ENCODE measurements around the gene TMEM192. TPM values are rescaled to one million over a fixed set of nuclear protein-coding genes. Genes with fewer than 3 reads are reported as not detected.
"Not testable (repeated sequence)": the region's sequence is repeated elsewhere in the genome, so short reads cannot be mapped to it uniquely, and the experiment has no call there.

Gene TMEM192
- total and polyA plus RNA-seq, 2 of the 8 experiments (the other 6 are each of a cell fraction or from before 2014, with no cell fraction given), result 7.3 to 10.9 TPM

DNA sequence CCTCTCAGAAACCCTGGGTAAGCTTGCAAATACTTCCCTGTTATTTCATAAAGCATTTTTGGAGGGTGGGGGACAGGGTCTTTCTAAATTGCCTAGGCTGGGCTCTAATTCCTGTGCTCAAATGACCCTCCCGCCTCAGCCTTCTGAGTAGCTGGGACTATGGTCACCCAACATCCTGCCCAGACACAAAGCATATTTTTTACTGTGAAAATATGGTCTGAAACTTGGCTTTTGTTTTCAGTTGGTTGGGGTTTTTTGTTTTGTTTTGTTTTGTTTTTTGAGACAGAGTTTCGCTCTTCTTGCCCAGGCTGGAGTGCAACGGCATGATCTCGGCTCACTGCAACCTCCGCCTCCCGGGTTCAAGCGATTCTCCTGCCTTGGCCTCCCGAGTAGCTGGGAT, 86.9 kb downstream of the TMEM192 start:
- H3K4ac ChIP-seq (replicated peaks; ENCODE audit: insufficient read length, low read depth, low read length); H2BK120ac ChIP-seq (replicated peaks; ENCODE audit: low read depth, low read length); H2AFZ ChIP-seq (ENCODE audit: low read length); H2BK15ac ChIP-seq (ENCODE audit: low read length); H3K4me2 ChIP-seq (ENCODE audit: insufficient read depth in 1 of 2, low read depth in 2 of 2, low read length in 2 of 2); H3K23ac ChIP-seq (ENCODE audit: insufficient read length); DNase-seq (ENCODE audit: low read depth in 1 of 2, low spot score in 2 of 2); H4K5ac ChIP-seq (ENCODE audit: insufficient read length, low read depth, low read length); H3K23me2 ChIP-seq (ENCODE audit: low read depth, low read length); H2AK5ac ChIP-seq (ENCODE audit: low read depth, low read length); H3K4me3 ChIP-seq (ENCODE audit: extremely low read depth in 1 of 4, insufficient read depth in 2 of 4, low read depth in 3 of 4, low read length in 4 of 4); H4K91ac ChIP-seq (replicated peaks; ENCODE audit: insufficient read length, low read length); H3K18ac ChIP-seq (ENCODE audit: extremely low read depth, low read length); H3K79me2 ChIP-seq (ENCODE audit: control insufficient read depth in 1 of 2, insufficient read depth in 2 of 2, low read length in 2 of 2); H3K14ac ChIP-seq (ENCODE audit: insufficient read length); H4K8ac ChIP-seq (ENCODE audit: extremely low read depth, insufficient read depth, low read length); H3K27me3 ChIP-seq (replicated peaks in 1 of 4; ENCODE audit: control insufficient read depth in 3 of 4, extremely low read depth in 1 of 4, insufficient read depth in 3 of 4, low read length in 3 of 4); H3K4me1 ChIP-seq (replicated peaks in 1 of 4; ENCODE audit: control insufficient read depth in 3 of 4, insufficient read depth in 4 of 4, low read length in 3 of 4); H2BK5ac ChIP-seq (ENCODE audit: low read depth, low read length); H3K56ac ChIP-seq (replicated peaks; ENCODE audit: insufficient read length, low read depth, low read length); H4K20me1 ChIP-seq (replicated peaks in 1 of 2; ENCODE audit: control insufficient read depth in 1 of 2, insufficient read depth in 2 of 2, low read length in 2 of 2); H2BK20ac ChIP-seq (ENCODE audit: low read length); H3K27ac ChIP-seq (ENCODE audit: low read depth, low read length); H3K36me3 ChIP-seq (ENCODE audit: control insufficient read depth in 2 of 4, insufficient read depth in 4 of 4, low read length in 3 of 4); H3K9ac ChIP-seq (replicated peaks in 1 of 4; ENCODE audit: extremely low read depth in 1 of 4, low read depth in 3 of 4, low read length in 3 of 4); POLR2A ChIA-PET (ENCODE audit: partially characterized antibody); H3K9me3 ChIP-seq (ENCODE audit: insufficient read depth in 2 of 2, low read depth in 1 of 2, low read length in 1 of 2); H3K79me1 ChIP-seq (ENCODE audit: low read depth, low read length); H2BK12ac ChIP-seq (ENCODE audit: low read depth, low read length); FAIRE-seq: not testable (repeated sequence)
- WGBS, 2 experiments (ENCODE audit: extremely low coverage in 1 of 2, insufficient coverage in 1 of 2, insufficient read length in 1 of 2, insufficient replicate concordance in 2 of 2, low coverage in 1 of 2, low lambda C conversion rate in 2 of 2, missing lambda C conversion rate in 1 of 2), result 90% methylated on average over 8 of the region's 8 CpGs; no CpG with 5 or more reads in 1 of the 2 experiments
- CTCF ChIA-PET (ENCODE audit: partially characterized antibody), result interaction anchor here (2.3 to 4.4 kb wide), 3 partner anchors 9 to 257 kb away, joined by 5 to 14 read pairs (median 8); no protein-coding TSS in a partner anchor

Other genes with a start within 250 kb of the TMEM192 start
- 60.2 and 65.2 TPM in 2 replicates for gene APELA, start 235.7 kb downstream of the TMEM192 start, total RNA-seq (2021; fragmentation: NEBNext Ultra II Directional; extraction: Animal tissue kit (Norgen Biotek cat#: 25700))
- 41.9 and 81.8 TPM in 2 replicates for gene APELA, start 235.7 kb downstream of the TMEM192 start, polyA plus RNA-seq (2011; rRNA removed)
- 4.1 and 5.0 TPM in 2 replicates for gene TRIM61, start 135.2 kb downstream of the TMEM192 start, total RNA-seq (2021; fragmentation: NEBNext Ultra II Directional; extraction: Animal tissue kit (Norgen Biotek cat#: 25700))
- gene TRIM61, start 135.2 kb downstream of the TMEM192 start, polyA plus RNA-seq (2011; rRNA removed), result 0.05 and 0.18 TPM in 2 replicates
- not detected in 2 replicates for gene TRIM60, start 80.9 kb downstream of the TMEM192 start, total RNA-seq (2021; fragmentation: NEBNext Ultra II Directional; extraction: Animal tissue kit (Norgen Biotek cat#: 25700))
- gene TRIM60, start 80.9 kb downstream of the TMEM192 start, polyA plus RNA-seq (2011; rRNA removed), result not detected in 2 replicates
- gene TRIM75, start 59.0 kb downstream of the TMEM192 start, total RNA-seq (2021; fragmentation: NEBNext Ultra II Directional; extraction: Animal tissue kit (Norgen Biotek cat#: 25700)), result not detected in 2 replicates
- gene TRIM75, start 59.0 kb downstream of the TMEM192 start, polyA plus RNA-seq (2011; rRNA removed), result not detected in 2 replicates
- 9.9 and 12.0 TPM in 2 replicates for gene KLHL2, start 94.7 kb upstream of the TMEM192 start, total RNA-seq (2021; fragmentation: NEBNext Ultra II Directional; extraction: Animal tissue kit (Norgen Biotek cat#: 25700))
- gene KLHL2, start 94.7 kb upstream of the TMEM192 start, polyA plus RNA-seq (2011; rRNA removed), result 3.2 and 5.2 TPM in 2 replicates
- gene MSMO1, start 214.8 kb upstream of the TMEM192 start, total RNA-seq (2021; fragmentation: NEBNext Ultra II Directional; extraction: Animal tissue kit (Norgen Biotek cat#: 25700)), result 105 and 109 TPM in 2 replicates
- gene MSMO1, start 214.8 kb upstream of the TMEM192 start, polyA plus RNA-seq (2011; rRNA removed), result 50.6 and 79.8 TPM in 2 replicates

All from H1 (cell line).